Gastrocnemius medialis (tissue), 4 donors: Measurements from ENCODE around the gene LELP1.

Experiments used
- POLR2A ChIP-seq, 2 donors: fragments of 450-650 bp; IDR thresholded peaks; one replicate each; pipeline ENCODE4 v1.6.1; 2017; ENCODE audit warnings: antibody characterized with exemption in 2 of 2, mild to moderate bottlenecking in 2 of 2, moderate library complexity in 2 of 2
- TF ChIP-seq, protein P1 (sequence below), 5 experiments: fragments of 450-650 bp in 3 of 5; fragments of 200-600 bp in 2 of 5; sonication (generic) in 2 of 5; IDR thresholded peaks in 4 of 5; conservative IDR thresholded peaks in 1 of 5; 1 replicate in 4 of 5; 2 replicates in 1 of 5; pipeline ENCODE4 v1.5.1; 2016 to 2019; ENCODE audit warnings: antibody characterized with exemption in 5 of 5, mild to moderate bottlenecking in 3 of 5, moderate library complexity in 3 of 5

DNA sequence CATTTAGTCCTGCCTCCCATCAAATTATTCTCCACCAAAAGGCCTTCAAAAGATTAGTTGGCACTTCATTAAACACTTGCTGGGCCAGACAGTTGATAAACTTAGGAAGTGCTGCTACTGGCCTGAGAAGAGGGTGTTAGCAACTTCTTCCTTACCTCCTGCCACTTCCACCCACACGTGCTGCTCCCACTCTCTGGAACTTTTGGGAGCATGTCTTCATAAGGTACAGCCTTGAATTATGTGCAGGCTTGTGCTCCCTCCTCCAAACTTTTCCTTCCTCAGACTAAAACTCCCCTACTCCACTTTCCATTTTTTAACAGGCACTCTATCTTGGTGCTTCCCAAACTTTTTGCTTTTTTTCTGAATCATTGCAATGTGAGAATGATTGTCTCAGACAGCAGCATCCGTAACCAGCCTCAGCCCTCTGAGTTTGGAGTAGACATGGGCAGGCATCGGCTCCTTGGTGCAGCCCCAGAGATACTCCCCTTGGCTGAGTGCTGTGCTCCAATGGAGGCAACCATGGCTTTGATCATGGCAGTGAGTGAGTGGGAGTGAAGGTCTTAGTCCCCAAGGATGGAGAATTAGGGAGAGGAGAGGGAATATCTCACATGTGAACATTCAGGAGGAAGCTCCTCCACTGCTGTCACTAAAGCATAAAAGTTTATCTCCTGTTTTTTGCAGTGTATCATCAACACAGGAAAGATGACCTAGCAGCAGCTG lies 8.7 kb upstream of the LELP1 start:
- no peak for TF ChIP-seq POLR2A (IDR thresholded peaks at IDR 0.05)
- TF ChIP-seq, protein P1, sequence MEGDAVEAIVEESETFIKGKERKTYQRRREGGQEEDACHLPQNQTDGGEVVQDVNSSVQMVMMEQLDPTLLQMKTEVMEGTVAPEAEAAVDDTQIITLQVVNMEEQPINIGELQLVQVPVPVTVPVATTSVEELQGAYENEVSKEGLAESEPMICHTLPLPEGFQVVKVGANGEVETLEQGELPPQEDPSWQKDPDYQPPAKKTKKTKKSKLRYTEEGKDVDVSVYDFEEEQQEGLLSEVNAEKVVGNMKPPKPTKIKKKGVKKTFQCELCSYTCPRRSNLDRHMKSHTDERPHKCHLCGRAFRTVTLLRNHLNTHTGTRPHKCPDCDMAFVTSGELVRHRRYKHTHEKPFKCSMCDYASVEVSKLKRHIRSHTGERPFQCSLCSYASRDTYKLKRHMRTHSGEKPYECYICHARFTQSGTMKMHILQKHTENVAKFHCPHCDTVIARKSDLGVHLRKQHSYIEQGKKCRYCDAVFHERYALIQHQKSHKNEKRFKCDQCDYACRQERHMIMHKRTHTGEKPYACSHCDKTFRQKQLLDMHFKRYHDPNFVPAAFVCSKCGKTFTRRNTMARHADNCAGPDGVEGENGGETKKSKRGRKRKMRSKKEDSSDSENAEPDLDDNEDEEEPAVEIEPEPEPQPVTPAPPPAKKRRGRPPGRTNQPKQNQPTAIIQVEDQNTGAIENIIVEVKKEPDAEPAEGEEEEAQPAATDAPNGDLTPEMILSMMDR (IDR thresholded peaks at IDR 0.05 in 4 of 5, conservative IDR thresholded peaks at IDR 0.05 in 1 of 5): no peak
